Ishikawa (cell line): ENCODE results near the gene NUDT14.

Source experiments
- CEBPB ChIP-seq: IDR thresholded peaks from 2 replicates; pipeline ENCODE4 v1.6.1; 2012
- EP300 ChIP-seq: IDR thresholded peaks from 2 replicates; pipeline ENCODE4 v1.6.1; 2012; ENCODE audit warnings: borderline replicate concordance
- NFIC ChIP-seq: IDR thresholded peaks from 2 replicates; pipeline ENCODE4 v1.6.1; 2012
- RAD21 ChIP-seq: IDR thresholded peaks from 2 replicates; pipeline ENCODE4 v1.6.1; 2012; ENCODE audit warnings: low read depth
- REST ChIP-seq: IDR thresholded peaks from 2 replicates; pipeline ENCODE4 v1.6.1; 2012; ENCODE audit warnings: low read depth, mild to moderate bottlenecking
- TAF1 ChIP-seq: IDR thresholded peaks from 2 replicates; pipeline ENCODE4 v1.6.1; 2012; ENCODE audit warnings: low read depth, mild to moderate bottlenecking
- ZBTB7A ChIP-seq: IDR thresholded peaks from 2 replicates; pipeline ENCODE4 v1.6.1; 2012; ENCODE audit warnings: low read depth
- TF ChIP-seq, protein P1 (sequence below): IDR thresholded peaks from 2 replicates; pipeline ENCODE4 v1.6.1; 2012

GRCh38 chr14:105138551-105139111 lies 42.5 kb downstream of the NUDT14 start:
- no peak for TF ChIP-seq REST
- TF ChIP-seq, protein P1, sequence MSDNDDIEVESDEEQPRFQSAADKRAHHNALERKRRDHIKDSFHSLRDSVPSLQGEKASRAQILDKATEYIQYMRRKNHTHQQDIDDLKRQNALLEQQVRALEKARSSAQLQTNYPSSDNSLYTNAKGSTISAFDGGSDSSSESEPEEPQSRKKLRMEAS, result no peak
- no peak for TF ChIP-seq TAF1
- no peak for TF ChIP-seq CEBPB
- no peak for TF ChIP-seq RAD21
- no peak for TF ChIP-seq EP300
- TF ChIP-seq NFIC, result no peak
- no peak for TF ChIP-seq ZBTB7A
